GM23248 (cell line): ENCODE results near the gene NAXD.

Experiments
- EZH2 ChIP-seq: fragments of 200-600 bp; sonication (generic); IDR thresholded peaks from 2 replicates; pipeline ENCODE4 v1.6.1; 2018; ENCODE audit warnings: antibody characterized with exemption, mild to moderate bottlenecking; ENCODE audit not compliant: insufficient read depth, poor library complexity, severe bottlenecking
- EZH2phosphoT487 ChIP-seq: fragments of 200-600 bp; sonication (generic); IDR thresholded peaks from 2 replicates; pipeline ENCODE4 v1.6.1; 2018; ENCODE audit warnings: antibody characterized with exemption, moderate library complexity, mild to moderate bottlenecking, low read depth; ENCODE audit not compliant: insufficient read depth

- TF ChIP-seq EZH2phosphoT487 (no peak), EZH2 (no peak)
Observed at GRCh38 chr13:110566171-110566570, 49.2 kb upstream of the NAXD start.
